HEK293 (cell line): ENCODE results near the gene CLEC4F.

Experiments used
- CTCF ChIA-PET: fragments of 350-600 bp; formaldehyde crosslinking; extraction: SDS; loops from one replicate; lab custom pipeline; 2021; ENCODE audit warnings: antibody characterized with exemption; lab: Yijun Ruan, JAX
- POLR2A ChIA-PET: fragments of 300-600 bp; formaldehyde crosslinking; extraction: SDS; loops from one replicate; lab custom pipeline; 2020; ENCODE audit warnings: antibody characterized with exemption, inconsistent platforms; lab: Yijun Ruan, JAX
- H3K27ac ChIP-seq: fragments of 200-500 bp; sonication (Bioruptor generic); 2 replicates; pipeline ENCODE4 v1.5.1; 2014; ENCODE audit warnings: low read depth, low read length, control low read depth, inconsistent platforms; ENCODE audit errors: extremely low read depth
- H3K36me3 ChIP-seq, 2 experiments: fragments of 200-500 bp in 1 of 2; sonication (Bioruptor generic) in 1 of 2; 1 replicate in 1 of 2; 2 replicates in 1 of 2; pipeline ENCODE4 v1.5.1; 2014 to 2017; ENCODE audit warnings: inconsistent platforms in 2 of 2, low read length in 2 of 2; ENCODE audit not compliant: control insufficient read depth in 2 of 2, insufficient read depth in 1 of 2
- H3K4me1 ChIP-seq: fragments of 200-500 bp; sonication (Bioruptor generic); 2 replicates; pipeline ENCODE4 v1.5.1; 2014; ENCODE audit warnings: mild to moderate bottlenecking, low read length, inconsistent platforms; ENCODE audit not compliant: control insufficient read depth, insufficient read depth
- H3K4me3 ChIP-seq: 2 replicates; pipeline ENCODE4 v1.5.1; 2011; ENCODE audit warnings: low read depth, mild to moderate bottlenecking, control low read depth, low read length, moderate library complexity
- H3K9me3 ChIP-seq: fragments of 200-500 bp; sonication (Bioruptor generic); 2 replicates; pipeline ENCODE4 v1.5.1; 2014; ENCODE audit warnings: low read depth, low read length, inconsistent platforms; ENCODE audit not compliant: control insufficient read depth, insufficient read depth
- BCL11A ChIP-seq: fragments of 450-650 bp; formaldehyde crosslinking; IDR thresholded peaks from 2 replicates; pipeline ENCODE4 v1.5.1; 2016; ENCODE audit warnings: low read depth, missing biosample characterization, missing genetic modification characterization
- CTCF ChIP-seq: fragments of 450-650 bp; formaldehyde crosslinking; IDR thresholded peaks from 2 replicates; pipeline ENCODE4 v1.5.1; 2016; ENCODE audit warnings: missing biosample characterization, missing genetic modification characterization
- HOXA7 ChIP-seq: sonication (generic); formaldehyde crosslinking; IDR thresholded peaks from 2 replicates; pipeline ENCODE4 v1.8.1; 2022; ENCODE audit warnings: missing genetic modification reagents, borderline replicate concordance
- MYNN ChIP-seq: fragments of 450-650 bp; formaldehyde crosslinking; IDR thresholded peaks from 2 replicates; pipeline ENCODE4 v1.5.1; 2016; ENCODE audit warnings: missing biosample characterization, missing genetic modification characterization, borderline replicate concordance
- TSHZ1 ChIP-seq: fragments of 450-650 bp; formaldehyde crosslinking; IDR thresholded peaks from 2 replicates; pipeline ENCODE4 v1.5.1; 2016; ENCODE audit warnings: missing biosample characterization, missing genetic modification characterization, borderline replicate concordance
- WT1 ChIP-seq: fragments of 450-650 bp; formaldehyde crosslinking; IDR thresholded peaks from 2 replicates; pipeline ENCODE4 v1.5.1; 2016; ENCODE audit warnings: missing biosample characterization, missing genetic modification characterization
- ZBTB17 ChIP-seq: fragments of 450-650 bp; formaldehyde crosslinking; IDR thresholded peaks from 2 replicates; pipeline ENCODE4 v1.5.1; 2016; ENCODE audit warnings: missing biosample characterization, missing genetic modification characterization
- ZNF10 ChIP-seq: fragments of 450-650 bp; formaldehyde crosslinking; IDR thresholded peaks from 2 replicates; pipeline ENCODE4 v1.5.1; 2017; ENCODE audit warnings: missing biosample characterization, missing genetic modification characterization
- ZNF112 ChIP-seq: fragments of 450-650 bp; formaldehyde crosslinking; IDR thresholded peaks from 2 replicates; pipeline ENCODE4 v1.5.0; 2017; ENCODE audit warnings: missing biosample characterization, missing genetic modification characterization
- ZNF121 ChIP-seq: fragments of 450-650 bp; formaldehyde crosslinking; IDR thresholded peaks from 2 replicates; pipeline ENCODE4 v1.5.1; 2016; ENCODE audit warnings: missing biosample characterization, missing genetic modification characterization
- ZNF140 ChIP-seq: fragments of 450-650 bp; formaldehyde crosslinking; IDR thresholded peaks from 2 replicates; pipeline ENCODE4 v1.5.1; 2016; ENCODE audit warnings: missing biosample characterization, missing genetic modification characterization
- ZNF202 ChIP-seq: fragments of 450-650 bp; formaldehyde crosslinking; IDR thresholded peaks from 2 replicates; pipeline ENCODE4 v1.5.1; 2016; ENCODE audit warnings: missing biosample characterization, missing genetic modification characterization, borderline replicate concordance
- ZNF223 ChIP-seq: fragments of 450-650 bp; formaldehyde crosslinking; IDR thresholded peaks from 2 replicates; pipeline ENCODE4 v1.5.1; 2016; ENCODE audit warnings: missing biosample characterization, missing genetic modification characterization
- ZNF23 ChIP-seq: fragments of 450-650 bp; formaldehyde crosslinking; IDR thresholded peaks from 2 replicates; pipeline ENCODE4 v1.5.1; 2016; ENCODE audit warnings: missing biosample characterization, missing genetic modification characterization, borderline replicate concordance
- ZNF366 ChIP-seq: fragments of 450-650 bp; formaldehyde crosslinking; conservative IDR thresholded peaks from 2 replicates; pipeline ENCODE4 v1.5.1; 2016; ENCODE audit warnings: missing biosample characterization, missing genetic modification characterization
- ZNF391 ChIP-seq: fragments of 450-650 bp; formaldehyde crosslinking; IDR thresholded peaks from 2 replicates; pipeline ENCODE4 v1.5.1; 2016; ENCODE audit warnings: low read depth, missing biosample characterization, missing genetic modification characterization, borderline replicate concordance
- ZNF510 ChIP-seq: fragments of 450-650 bp; formaldehyde crosslinking; IDR thresholded peaks from 2 replicates; pipeline ENCODE4 v1.5.1; 2018; ENCODE audit warnings: mild to moderate bottlenecking, missing genetic modification characterization, missing biosample characterization; ENCODE audit not compliant: insufficient replicate concordance
- ZNF555 ChIP-seq: fragments of 450-650 bp; formaldehyde crosslinking; conservative IDR thresholded peaks from 2 replicates; pipeline ENCODE4 v1.5.1; 2017; ENCODE audit warnings: missing biosample characterization, mild to moderate bottlenecking, missing genetic modification characterization, inconsistent platforms
- ZNF580 ChIP-seq: fragments of 450-650 bp; formaldehyde crosslinking; IDR thresholded peaks from 2 replicates; pipeline ENCODE4 v1.5.1; 2016; ENCODE audit warnings: missing biosample characterization, missing genetic modification characterization
- ZNF623 ChIP-seq: fragments of 450-650 bp; formaldehyde crosslinking; IDR thresholded peaks from 2 replicates; pipeline ENCODE4 v1.5.1; 2016; ENCODE audit warnings: missing biosample characterization, missing genetic modification characterization
- ZNF747 ChIP-seq: fragments of 450-650 bp; formaldehyde crosslinking; IDR thresholded peaks from 2 replicates; pipeline ENCODE4 v1.5.1; 2016; ENCODE audit warnings: missing biosample characterization, missing genetic modification characterization
- ZNF792 ChIP-seq: fragments of 450-650 bp; formaldehyde crosslinking; IDR thresholded peaks from 2 replicates; pipeline ENCODE4 v1.5.1; 2016; ENCODE audit warnings: missing biosample characterization, missing genetic modification characterization

The CLEC4F gene

GRCh38 chr2:70772486-70773155, 47.8 kb downstream of the CLEC4F start:
- no peak for TF ChIP-seq ZNF202 (tag by site-specific recombination)
- no peak for TF ChIP-seq ZNF510 (tag by site-specific recombination)
- no peak for TF ChIP-seq ZNF747 (tag by site-specific recombination)
- no peak for TF ChIP-seq ZNF140 (tag by site-specific recombination)
- TF ChIP-seq ZNF623 (tag by site-specific recombination): no peak
- TF ChIP-seq MYNN (tag by site-specific recombination): no peak
- no peak for TF ChIP-seq ZNF10
- no peak for TF ChIP-seq HOXA7 (CRISPR knock-in tag)
- no peak for TF ChIP-seq ZNF223
- TF ChIP-seq ZNF121: no peak
- no peak for TF ChIP-seq ZNF23
- TF ChIP-seq ZNF555 (tag by site-specific recombination): no peak
- no peak for TF ChIP-seq ZNF580 (tag by site-specific recombination)
- TF ChIP-seq WT1 (tag by site-specific recombination): no peak
- no peak for TF ChIP-seq BCL11A (tag by site-specific recombination)
- no peak for TF ChIP-seq ZNF391 (tag by site-specific recombination)
- Histone ChIP-seq H3K4me3 (no peak overlapping the region), H3K9me3 (no peaks in the 10 kb centered on the region), H3K4me1 (no peaks in the 10 kb centered on the region), H3K36me3 (no peaks in the 10 kb centered on the region), H3K27ac (no peak overlapping the region)
- POLR2A ChIA-PET: no interaction called here
- CTCF ChIA-PET: interaction anchor here (0.6 to 1.4 kb wide), 5 partner anchors 10 to 229 kb away, joined by 3 to 4 read pairs (median 3); no protein-coding TSS in a partner anchor

- Histone ChIP-seq H3K9me3 (no peaks in the 10 kb centered on the region), H3K4me3 (no peak overlapping the region)
- TF ChIP-seq ZNF792 (tag by site-specific recombination): no peak
- TF ChIP-seq TSHZ1 (tag by site-specific recombination): no peak
- no peak for TF ChIP-seq ZNF112 (tag by site-specific recombination)
- TF ChIP-seq CTCF (tag by site-specific recombination): no peak
- TF ChIP-seq ZNF366 (tag by site-specific recombination): no peak
- TF ChIP-seq ZBTB17 (tag by site-specific recombination): no peak
- TF ChIP-seq, all 188 proteins: peak for 0
- H3K36me3 ChIP-seq: no peaks in the 10 kb centered on the region
- no peak overlapping the region for H3K27ac ChIP-seq
- peaks cover 2% of the 10 kb centered on the region; the same call in 1 of the 2 replicates for H3K4me1 ChIP-seq
- ChIA-PET CTCF (no interaction called here), POLR2A (no interaction called here)
Measured at GRCh38 chr2:70771446-70771845, 49.0 kb downstream of the CLEC4F start.
